Activated CD8-positive, alpha-beta T cell treated with anti-CD3 and anti-CD28 coated beads for 36 hours (primary cell): ENCODE data around the gene ZFAND6. TPM values are rescaled to one million over a fixed set of nuclear protein-coding genes. Genes with fewer than 3 reads are reported as not detected.

Source experiments
- ATAC-seq: fragments of 200-7000 bp; cut with Tn5 transposase; one replicate; pipeline ENCODE4 v1.10.0; 2021; ENCODE audit warnings: mild to moderate bottlenecking, moderate library complexity
- CTCF ChIA-PET: fragments of 350-600 bp; sonication (Branson Sonifier 250); formaldehyde crosslinking; loops from one replicate; lab custom pipeline; 2021; ENCODE audit warnings: antibody characterized with exemption; lab: Charles Lee
- POLR2A ChIA-PET: fragments of 350-600 bp; sonication (Branson Sonifier 250); formaldehyde crosslinking; loops from one replicate; lab custom pipeline; 2021; ENCODE audit warnings: antibody characterized with exemption; lab: Charles Lee
- DNase-seq: peaks from one replicate; pipeline ENCODE4 v3.0.0-alpha.2; 2020
- H3K27ac Mint-ChIP-seq: one replicate; pipeline ENCODE4 v1.8.0; 2021; ENCODE audit warnings: mild to moderate bottlenecking, mixed read lengths
- H3K27me3 Mint-ChIP-seq: one replicate; pipeline ENCODE4 v1.8.0; 2021; ENCODE audit warnings: mixed read lengths
- H3K36me3 Mint-ChIP-seq: one replicate; pipeline ENCODE4 v1.8.0; 2021; ENCODE audit warnings: low read depth, mixed read lengths
- H3K4me1 Mint-ChIP-seq: one replicate; pipeline ENCODE4 v1.8.0; 2021; ENCODE audit warnings: low read depth, mixed read lengths
- H3K4me3 Mint-ChIP-seq: one replicate; pipeline ENCODE4 v1.8.0; 2021; ENCODE audit warnings: mild to moderate bottlenecking, moderate library complexity, mixed read lengths
- H3K9me3 Mint-ChIP-seq: one replicate; pipeline ENCODE4 v1.8.0; 2021; ENCODE audit warnings: mixed read lengths
- CTCF ChIP-seq: fragments of 200-600 bp; IDR thresholded peaks from one replicate; pipeline ENCODE4 v1.8.0; 2022; ENCODE audit warnings: antibody characterized with exemption, mild to moderate bottlenecking
- intact Hi-C: fragments of 100-400 bp; cut with micrococcal nuclease; formaldehyde crosslinking; loops from one replicate; pipeline ENCODE4 v1.10.0; 2022
- total RNA-seq, 2 experiments: library from RNA; stranded (reverse); gene quantifications; one replicate each; pipeline ENCODE4 v1.2.3, GENCODE V29; 2021

The ZFAND6 gene
- total RNA-seq, 2 experiments from 2014 or later = 29.6 to 30.7 TPM

GRCh38 chr15:80071652-80072051 is 12.2 kb downstream of the ZFAND6 start:
- H3K4me1 Mint-ChIP-seq = peaks cover 51% of the 10 kb centered on the region
- CTCF ChIA-PET = interaction anchor here (1.0 to 1.5 kb wide), 3 partner anchors 9 to 16 kb away, joined by 3 to 5 read pairs (median 4); partner anchors contain the start of gene ZFAND6

DNA sequence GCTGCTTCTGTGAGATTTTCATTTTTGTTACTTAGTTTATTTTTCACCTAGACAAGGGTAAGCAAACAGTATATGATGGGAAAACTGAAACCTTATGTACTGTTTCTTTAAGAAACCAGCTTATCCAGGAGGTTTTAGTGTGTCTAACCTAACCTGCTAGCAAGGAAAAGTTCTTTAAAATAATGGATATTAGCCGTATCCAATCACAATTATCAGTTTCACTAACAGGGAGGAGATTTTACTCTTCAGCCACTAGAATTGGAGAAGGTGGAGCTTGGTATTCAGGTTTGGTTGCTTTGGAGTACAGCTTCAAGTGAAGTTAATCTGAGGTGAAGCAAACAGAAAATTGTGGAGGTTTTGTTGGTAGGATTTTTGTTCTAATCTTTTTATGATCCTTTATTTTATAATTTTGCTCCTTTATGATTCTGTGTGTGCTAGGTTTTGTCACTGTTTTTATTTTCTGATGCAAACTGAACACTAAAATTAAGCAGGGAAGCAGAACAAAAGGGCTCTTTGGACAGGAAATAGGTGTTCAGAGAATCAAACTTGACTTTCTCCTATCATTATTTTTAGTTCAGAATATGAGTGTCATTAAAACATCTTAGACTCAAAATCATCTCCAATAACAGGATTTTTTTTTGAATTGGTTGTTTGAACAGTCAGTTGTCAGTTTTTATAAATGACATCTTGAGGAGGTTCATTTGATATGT is 13.0 kb downstream of the ZFAND6 start:
- DNase-seq = peak; percentile 14
- ChIA-PET CTCF (interaction anchor here (1.0 to 2.0 kb wide), 5 partner anchors 8 to 100 kb away, joined by 3 to 7 read pairs (median 4); partner anchors contain the start of gene ZFAND6), POLR2A (interaction anchor here (1.3 to 2.4 kb wide), 2 partner anchors 12 to 13 kb away, joined by 3 to 11 read pairs; partner anchors contain the start of gene ZFAND6)
- Mint-ChIP-seq H3K9me3 (no peaks in the 10 kb centered on the region), H3K27ac (peak overlapping the region; percentile 74), H3K4me1 (peaks cover 50% of the 10 kb centered on the region), H3K36me3 (no peaks in the 10 kb centered on the region), H3K4me3 (peak overlapping the region; percentile 86), H3K27me3 (no peaks in the 10 kb centered on the region)
- intact Hi-C loops = no loop called here
- no peak for TF ChIP-seq CTCF
- ATAC-seq = peak; percentile 99

More at GRCh38 chr15:80071652-80072051, 12.2 kb downstream of the ZFAND6 start:
- H3K27ac Mint-ChIP-seq = no peak overlapping the region
- POLR2A ChIA-PET = interaction anchor here (0.7 to 2.4 kb wide), 2 partner anchors 11 to 91 kb away, joined by 4 to 11 read pairs; no protein-coding TSS in a partner anchor
- H3K9me3 Mint-ChIP-seq = no peaks in the 10 kb centered on the region
- ATAC-seq (no peak), DNase-seq (no peak)
- intact Hi-C loops = no loop called here
- no peaks in the 10 kb centered on the region for H3K27me3 Mint-ChIP-seq
- H3K36me3 Mint-ChIP-seq = no peaks in the 10 kb centered on the region
- H3K4me3 Mint-ChIP-seq = peak overlapping the region; percentile 29
- no peak for TF ChIP-seq CTCF

DNA sequence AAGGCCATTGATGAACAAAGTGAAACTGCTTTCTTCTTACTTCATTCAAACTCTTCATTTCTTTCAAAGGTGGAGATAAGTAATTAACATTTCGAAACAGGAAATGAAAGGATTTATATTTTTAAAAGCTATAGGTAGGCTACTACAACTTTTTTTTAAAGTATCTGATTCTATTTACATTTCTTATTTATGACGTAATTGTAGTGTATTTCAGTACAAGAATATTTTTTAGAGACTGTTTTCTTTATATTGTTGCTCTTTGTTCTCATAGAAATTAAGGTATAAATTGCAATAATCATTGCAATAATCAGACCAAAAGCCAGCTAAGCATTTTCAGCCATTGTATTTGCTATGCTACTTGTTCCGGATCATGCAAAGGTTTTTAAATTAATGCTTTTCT is 13.7 kb downstream of the ZFAND6 start:
- Mint-ChIP-seq H3K36me3 (peaks cover 3% of the 10 kb centered on the region), H3K4me3 (peak overlapping the region; percentile 86), H3K27me3 (no peaks in the 10 kb centered on the region), H3K9me3 (no peaks in the 10 kb centered on the region), H3K27ac (no peak overlapping the region), H3K4me1 (peaks cover 53% of the 10 kb centered on the region)
- CTCF ChIA-PET = interaction anchor here (1.5 to 2.0 kb wide), 2 partner anchors 41 to 100 kb away, joined by 4 to 7 read pairs; no protein-coding TSS in a partner anchor
- POLR2A ChIA-PET = interaction anchor here (0.6 to 2.4 kb wide), 3 partner anchors 10 to 14 kb away, joined by 3 to 11 read pairs (median 4); partner anchors contain the start of gene ZFAND6
- ATAC-seq (no peak), DNase-seq (no peak)
- intact Hi-C loops = no loop called here
- no peak for TF ChIP-seq CTCF

DNA sequence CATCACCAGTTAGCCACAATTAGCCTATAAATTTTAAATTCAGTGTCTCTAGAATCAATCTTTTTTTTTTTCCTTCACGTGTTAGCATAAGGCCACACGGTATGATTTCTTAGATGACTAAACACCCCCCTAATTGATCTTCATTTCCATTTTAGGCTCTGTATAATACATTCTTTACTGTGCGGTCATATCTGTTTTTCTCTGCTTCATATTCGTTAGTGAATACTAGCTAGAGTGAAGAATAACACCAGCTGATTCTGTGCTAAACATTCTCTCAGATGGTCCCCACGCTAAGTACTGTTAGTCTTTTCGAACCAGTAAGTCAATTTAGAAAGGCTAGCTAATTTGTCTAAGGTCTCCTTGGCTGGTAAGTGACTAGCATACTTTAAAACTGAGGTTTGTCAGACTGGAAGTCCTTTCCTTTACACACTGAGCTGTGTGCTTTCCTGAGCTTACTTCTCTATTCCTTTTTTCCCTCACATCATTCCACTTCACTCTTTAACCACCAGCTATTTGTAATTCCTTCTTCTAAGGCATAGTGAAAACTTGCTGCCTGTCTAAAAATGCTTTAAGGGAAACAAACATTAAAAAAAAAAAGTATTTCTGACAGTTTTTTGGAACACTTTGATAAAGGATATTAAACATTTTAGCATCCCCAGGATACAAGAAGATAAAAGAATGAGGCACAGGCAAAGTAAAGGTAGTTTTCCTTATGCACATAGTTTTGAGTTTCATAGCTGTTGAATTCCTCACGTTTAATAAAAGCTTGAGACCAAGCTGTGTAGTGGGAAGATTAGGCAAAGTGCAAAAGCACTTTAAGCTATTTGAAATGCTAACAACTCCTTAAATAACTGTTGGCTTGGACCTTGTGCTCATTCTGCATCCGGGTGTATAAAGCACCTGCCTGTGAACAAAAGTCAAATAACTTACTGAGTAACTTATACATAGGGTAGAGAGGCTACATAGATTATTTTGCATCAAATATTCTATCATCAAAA is 17.1 kb downstream of the ZFAND6 start:
- no peak for ATAC-seq
- Mint-ChIP-seq H3K36me3 (peaks cover 6% of the 10 kb centered on the region), H3K27me3 (no peaks in the 10 kb centered on the region), H3K4me3 (no peak overlapping the region), H3K4me1 (peaks cover 34% of the 10 kb centered on the region), H3K27ac (no peak overlapping the region), H3K9me3 (no peaks in the 10 kb centered on the region)
- intact Hi-C loops = no loop called here
- ChIA-PET CTCF (interaction anchor here (0.6 to 0.9 kb wide), 2 partner anchors 10 to 51 kb away, joined by 3 read pairs; no protein-coding TSS in a partner anchor), POLR2A (interaction anchor here (0.7 kb wide), 1 partner anchor 52 kb away, joined by 3 read pairs; no protein-coding TSS in a partner anchor)
- DNase-seq = no peak
- no peak for TF ChIP-seq CTCF
